Skeletal muscle satellite cell (primary cell): ENCODE data around the gene CD33. TPM values are rescaled to one million over a fixed set of nuclear protein-coding genes. Genes with fewer than 3 reads are reported as not detected.
"Not testable (repeated sequence)": the region's sequence is repeated elsewhere in the genome, so short reads cannot be mapped to it uniquely, and the experiment has no call there.

Experiments
- H3K27me3 ChIP-seq: 2 replicates; pipeline ENCODE4 v1.7.0; 2013; ENCODE audit warnings: low read length; ENCODE audit not compliant: control insufficient read depth, insufficient read depth
- H3K36me3 ChIP-seq: 2 replicates; pipeline ENCODE4 v1.7.0; 2013; ENCODE audit warnings: mild to moderate bottlenecking, control low read depth, low read length; ENCODE audit not compliant: insufficient read depth
- H3K4me1 ChIP-seq: 2 replicates; pipeline ENCODE4 v1.7.0; 2013; ENCODE audit warnings: low read length; ENCODE audit not compliant: control insufficient read depth, insufficient read depth
- H3K4me2 ChIP-seq: 2 replicates; pipeline ENCODE4 v1.7.0; 2013; ENCODE audit warnings: mild to moderate bottlenecking, low read length
- H3K4me3 ChIP-seq: 2 replicates; pipeline ENCODE4 v1.7.0; 2013; ENCODE audit warnings: low read length
- H3K9ac ChIP-seq: 2 replicates; pipeline ENCODE4 v1.7.0; 2013; ENCODE audit warnings: mild to moderate bottlenecking, low read depth, low read length, moderate library complexity
- H3K9me3 ChIP-seq: replicated peaks from 2 replicates; pipeline ENCODE4 v1.7.0; 2013; ENCODE audit warnings: mild to moderate bottlenecking, control low read depth, low read length
- total RNA-seq: library from RNA; depleted of rRNA; stranded (reverse); fragments of >200 nt; gene quantifications from 2 replicates; pipeline ENCODE4 v1.2.3, GENCODE V29; 2012; rRNA removed

CD33 gene
- not detected in 2 replicates for total RNA-seq

- H3K9ac ChIP-seq, H3K27me3 ChIP-seq, H3K4me3 ChIP-seq, H3K4me1 ChIP-seq, H3K4me2 ChIP-seq, H3K36me3 ChIP-seq, H3K9me3 ChIP-seq: not testable (repeated sequence)
These were observed at the start of gene CD33 for GRCh38 chr19:51224898-51225393. Gene CD33 (plus strand): TSS chr19:51225080. CDS start chr19:51225119, 39 bp downstream.

- Histone ChIP-seq H3K27me3 (no peaks in the 10 kb centered on the region), H3K4me1 (no peaks in the 10 kb centered on the region), H3K36me3 (no peaks in the 10 kb centered on the region), H3K4me2 (no peak overlapping the region), H3K4me3 (no peak overlapping the region), H3K9me3 (peaks cover 6% of the 10 kb centered on the region), H3K9ac (no peak overlapping the region)
These were observed 45.6 kb upstream of the CD33 start for GRCh38 chr19:51179256-51179655.

GRCh38 chr19:51181377-51181912, 43.4 kb upstream of the CD33 start:
- Histone ChIP-seq H3K27me3 (no peaks in the 10 kb centered on the region), H3K4me3 (no peak overlapping the region), H3K36me3 (no peaks in the 10 kb centered on the region), H3K4me1 (no peaks in the 10 kb centered on the region), H3K9me3 (peaks cover 12% of the 10 kb centered on the region), H3K4me2 (no peak overlapping the region), H3K9ac (no peak overlapping the region)

- H3K4me1 ChIP-seq, result no peaks in the 10 kb centered on the region
- H3K9ac ChIP-seq, result no peak overlapping the region
- no peak overlapping the region for H3K4me3 ChIP-seq
- H3K4me2 ChIP-seq, result no peak overlapping the region
- peaks cover 13% of the 10 kb centered on the region for H3K9me3 ChIP-seq
- no peaks in the 10 kb centered on the region for H3K27me3 ChIP-seq
- H3K36me3 ChIP-seq, result no peaks in the 10 kb centered on the region
These were observed 42.9 kb upstream of the CD33 start for GRCh38 chr19:51181913-51182419.

GRCh38 chr19:51183629-51184028, 41.3 kb upstream of the CD33 start:
- H3K4me2 ChIP-seq, result no peak overlapping the region
- H3K27me3 ChIP-seq, result no peaks in the 10 kb centered on the region
- H3K4me1 ChIP-seq, result no peaks in the 10 kb centered on the region
- H3K4me3 ChIP-seq, result no peak overlapping the region
- no peaks in the 10 kb centered on the region for H3K36me3 ChIP-seq
- no peak overlapping the region for H3K9ac ChIP-seq
- H3K9me3 ChIP-seq, result peaks cover 13% of the 10 kb centered on the region

GRCh38 chr19:51185069-51185867, 39.6 kb upstream of the CD33 start:
- no peaks in the 10 kb centered on the region for H3K4me1 ChIP-seq
- no peak overlapping the region for H3K9ac ChIP-seq
- H3K4me3 ChIP-seq, result no peak overlapping the region
- H3K27me3 ChIP-seq, result no peaks in the 10 kb centered on the region
- no peaks in the 10 kb centered on the region for H3K36me3 ChIP-seq
- H3K4me2 ChIP-seq, result no peak overlapping the region
- H3K9me3 ChIP-seq, result peaks cover 10% of the 10 kb centered on the region

- Histone ChIP-seq H3K4me2 (no peak overlapping the region), H3K9me3 (peaks cover 10% of the 10 kb centered on the region), H3K4me1 (no peaks in the 10 kb centered on the region), H3K9ac (no peak overlapping the region), H3K36me3 (no peaks in the 10 kb centered on the region), H3K4me3 (no peak overlapping the region), H3K27me3 (no peaks in the 10 kb centered on the region)
These were observed 39.0 kb upstream of the CD33 start for GRCh38 chr19:51185868-51186215.

GRCh38 chr19:51186323-51186722, 38.6 kb upstream of the CD33 start:
- Histone ChIP-seq H3K9me3 (peaks cover 10% of the 10 kb centered on the region), H3K4me2 (no peak overlapping the region)

GRCh38 chr19:51187395-51188226, 37.3 kb upstream of the CD33 start:
- Histone ChIP-seq H3K9me3 (peaks cover 10% of the 10 kb centered on the region), H3K4me2 (no peak overlapping the region), H3K4me3 (no peak overlapping the region), H3K4me1 (no peaks in the 10 kb centered on the region), H3K36me3 (no peaks in the 10 kb centered on the region), H3K27me3 (no peaks in the 10 kb centered on the region), H3K9ac (no peak overlapping the region)

More at GRCh38 chr19:51186323-51186722, 38.6 kb upstream of the CD33 start:
- no peaks in the 10 kb centered on the region for H3K36me3 ChIP-seq
- H3K27me3 ChIP-seq, result no peaks in the 10 kb centered on the region
- H3K9ac ChIP-seq, result no peak overlapping the region
- H3K4me3 ChIP-seq, result no peak overlapping the region
- H3K4me1 ChIP-seq, result no peaks in the 10 kb centered on the region

GRCh38 chr19:51188227-51188559, 36.7 kb upstream of the CD33 start:
- Histone ChIP-seq H3K4me1 (no peaks in the 10 kb centered on the region), H3K36me3 (no peaks in the 10 kb centered on the region), H3K9me3 (peaks cover 10% of the 10 kb centered on the region), H3K9ac (no peak overlapping the region), H3K4me2 (no peak overlapping the region), H3K27me3 (no peaks in the 10 kb centered on the region), H3K4me3 (no peak overlapping the region)

- H3K4me2 ChIP-seq, result no peak overlapping the region
- H3K27me3 ChIP-seq, result no peaks in the 10 kb centered on the region
- H3K4me1 ChIP-seq, result no peaks in the 10 kb centered on the region
- H3K36me3 ChIP-seq, result no peaks in the 10 kb centered on the region
- no peaks in the 10 kb centered on the region for H3K9me3 ChIP-seq
- no peak overlapping the region for H3K4me3 ChIP-seq
- no peak overlapping the region for H3K9ac ChIP-seq
These were observed 32.2 kb upstream of the CD33 start for GRCh38 chr19:51192689-51193088.
